Neural crest cell (in vitro differentiated cells): ENCODE results near the gene PTCH2. TPM values are rescaled to one million over a fixed set of nuclear protein-coding genes. Genes with fewer than 3 reads are reported as not detected.
A peak's percentile ranks its signal among the peaks of the same experiment; 100 is the strongest.

Experiments used
- DNase-seq: peaks from one replicate; pipeline ENCODE4 v3.0.0; 2021; ENCODE audit warnings: low read depth, mixed read lengths, low spot score
- H3K27ac Mint-ChIP-seq: one replicate; pipeline ENCODE4 v1.8.0; 2021; ENCODE audit warnings: mild to moderate bottlenecking, mixed read lengths; ENCODE audit not compliant: unreplicated experiment
- H3K27me3 Mint-ChIP-seq: 2 replicates; pipeline ENCODE4 v1.8.0; 2021; ENCODE audit warnings: low read depth, mild to moderate bottlenecking, mixed read lengths
- H3K36me3 Mint-ChIP-seq: 2 replicates; pipeline ENCODE4 v1.8.0; 2021; ENCODE audit warnings: low read depth, mild to moderate bottlenecking, mixed read lengths
- H3K4me1 Mint-ChIP-seq: 2 replicates; pipeline ENCODE4 v1.8.0; 2021; ENCODE audit warnings: mixed read lengths
- H3K4me3 Mint-ChIP-seq: one replicate; pipeline ENCODE4 v1.8.0; 2021; ENCODE audit warnings: mild to moderate bottlenecking, mixed read lengths
- H3K9me3 Mint-ChIP-seq: 2 replicates; pipeline ENCODE4 v1.8.0; 2021; ENCODE audit warnings: mixed read lengths
- CTCF ChIP-seq: fragments of 200-600 bp; sonication (generic); conservative IDR thresholded peaks from 2 replicates; pipeline ENCODE4 v1.5.0; 2021; ENCODE audit warnings: antibody characterized with exemption, mild to moderate bottlenecking
- total RNA-seq: library from RNA; stranded (reverse); gene quantifications from 2 replicates; pipeline ENCODE4 v1.2.1, GENCODE V29; 2021

Gene PTCH2
- total RNA-seq, 1 donor from 2014 or later = 1.4 TPM

- Mint-ChIP-seq H3K36me3 (no peaks in the 10 kb centered on the region), H3K27me3 (no peaks in the 10 kb centered on the region), H3K27ac (no peak overlapping the region), H3K9me3 (no peaks in the 10 kb centered on the region), H3K4me3 (peak overlapping the region; percentile 87), H3K4me1 (peaks cover 31% of the 10 kb centered on the region)
- no peak for TF ChIP-seq CTCF
- no peak for DNase-seq
Observed at GRCh38 chr1:44821240-44821715, 21.8 kb downstream of the PTCH2 start.

GRCh38 chr1:44820328-44821239 lies 22.5 kb downstream of the PTCH2 start:
- Mint-ChIP-seq H3K36me3 (no peaks in the 10 kb centered on the region), H3K27me3 (no peaks in the 10 kb centered on the region), H3K27ac (peak overlapping the region; percentile 100), H3K4me1 (peaks cover 31% of the 10 kb centered on the region), H3K4me3 (peak overlapping the region; percentile 87), H3K9me3 (no peaks in the 10 kb centered on the region)
- TF ChIP-seq CTCF = no peak
- DNase-seq = no peak

- Mint-ChIP-seq H3K36me3 (peaks cover 4% of the 10 kb centered on the region), H3K4me3 (peak overlapping the region; percentile 87), H3K4me1 (peaks cover 36% of the 10 kb centered on the region), H3K9me3 (no peaks in the 10 kb centered on the region), H3K27me3 (no peaks in the 10 kb centered on the region), H3K27ac (peak overlapping the region; percentile 100)
- TF ChIP-seq CTCF = peak; percentile 22
- peak; percentile 72 for DNase-seq
Observed at GRCh38 chr1:44819608-44820327, 23.3 kb downstream of the PTCH2 start.

GRCh38 chr1:44819196-44819607 lies 23.9 kb downstream of the PTCH2 start:
- Mint-ChIP-seq H3K27ac (peak overlapping the region; percentile 100), H3K4me1 (peaks cover 37% of the 10 kb centered on the region), H3K4me3 (peak overlapping the region; percentile 87), H3K36me3 (peaks cover 5% of the 10 kb centered on the region), H3K9me3 (no peaks in the 10 kb centered on the region), H3K27me3 (no peaks in the 10 kb centered on the region)
- no peak for TF ChIP-seq CTCF
- no peak for DNase-seq

- Mint-ChIP-seq H3K4me1 (peaks cover 37% of the 10 kb centered on the region), H3K9me3 (no peaks in the 10 kb centered on the region), H3K36me3 (peaks cover 5% of the 10 kb centered on the region), H3K27me3 (no peaks in the 10 kb centered on the region), H3K4me3 (peak overlapping the region; percentile 41), H3K27ac (peak overlapping the region; percentile 24)
- no peak for TF ChIP-seq CTCF
- DNase-seq = no peak
Observed at GRCh38 chr1:44817771-44818495, 25.1 kb downstream of the PTCH2 start.
